GM12874 (cell line): Measurements from ENCODE around the gene CD99.

Experiments used
- CTCF ChIP-seq: IDR thresholded peaks from 2 replicates; pipeline ENCODE4 v1.5.1; 2011; ENCODE audit warnings: low read depth, mild to moderate bottlenecking, control low read depth, low read length, moderate library complexity; ENCODE audit not compliant: insufficient read depth

Gene CD99

GRCh38 chrX:2705046-2705832, 14.1 kb downstream of the CD99 start:
- no peak for TF ChIP-seq CTCF

DNA sequence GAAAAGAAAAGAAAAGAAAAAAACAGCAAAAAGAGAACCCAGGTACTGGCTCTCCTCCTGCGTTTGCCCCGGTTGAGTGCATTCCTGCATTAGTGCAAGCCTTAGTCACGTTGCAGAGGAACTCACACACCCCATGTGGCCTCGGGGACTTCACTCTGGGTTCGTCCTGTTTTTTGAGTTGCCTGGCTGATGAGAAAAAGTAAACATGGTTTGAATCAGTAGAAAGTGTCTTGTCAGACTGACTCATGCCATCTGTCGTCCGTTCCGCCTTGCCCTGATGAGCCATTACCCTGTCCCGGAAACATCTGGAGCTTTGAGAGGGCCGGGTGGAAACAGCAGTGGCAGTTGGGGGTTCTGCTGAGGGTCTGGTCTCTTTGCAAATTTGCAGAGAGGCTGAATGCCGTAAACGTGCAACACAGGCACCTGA, 16.3 kb downstream of the CD99 start:
- TF ChIP-seq CTCF = no peak

- TF ChIP-seq CTCF = peak; percentile 12; the same call in 1 of the 2 replicates
Measured at GRCh38 chrX:2708021-2708420, 16.9 kb downstream of the CD99 start.

DNA sequence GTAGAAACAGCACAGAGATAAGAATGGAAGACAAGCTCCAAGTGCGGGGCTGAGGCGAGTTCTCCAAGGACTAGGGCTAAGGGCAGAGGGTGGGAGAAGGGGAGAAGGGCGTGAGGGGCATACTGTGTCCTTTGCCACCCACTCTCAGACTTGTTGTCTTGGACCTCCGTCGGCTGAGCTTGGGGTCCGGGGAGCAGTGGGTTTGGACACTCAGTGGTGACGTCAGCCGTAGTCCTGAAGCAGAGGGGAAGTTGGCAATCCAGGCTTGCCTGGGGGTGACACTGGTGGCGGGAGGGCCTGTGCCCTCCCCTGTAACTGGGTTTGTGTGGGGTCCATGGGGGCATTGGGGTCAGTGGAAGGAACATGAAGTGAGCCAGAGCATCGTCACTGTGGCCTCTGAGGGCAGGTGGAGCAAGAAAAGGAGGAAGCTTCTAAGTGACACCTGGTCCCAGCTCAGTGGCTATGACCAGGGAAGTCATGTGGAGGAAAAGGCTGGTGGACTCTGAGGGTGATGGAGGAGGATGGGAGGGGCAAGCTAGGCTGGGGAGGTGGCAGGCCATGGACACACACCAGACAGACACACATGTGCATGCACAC, 17.6 kb downstream of the CD99 start:
- TF ChIP-seq CTCF = no peak

GRCh38 chrX:2709556-2709955, 18.5 kb downstream of the CD99 start:
- TF ChIP-seq CTCF = no peak

- TF ChIP-seq CTCF = no peak
Measured at GRCh38 chrX:2710041-2710840, 19.1 kb downstream of the CD99 start.

GRCh38 chrX:2711441-2711840, 20.3 kb downstream of the CD99 start:
- TF ChIP-seq CTCF = no peak
